Retina (tissue), 1 donor: Measurements from ENCODE around the gene FBXL13.
"Not testable (repeated sequence)": the region's sequence is repeated elsewhere in the genome, so short reads cannot be mapped to it uniquely, and the experiment has no call there.

Experiments used
- DNase-seq: peaks from one replicate; pipeline ENCODE4 v3.0.0-alpha.2; 2016

FBXL13 gene

DNA sequence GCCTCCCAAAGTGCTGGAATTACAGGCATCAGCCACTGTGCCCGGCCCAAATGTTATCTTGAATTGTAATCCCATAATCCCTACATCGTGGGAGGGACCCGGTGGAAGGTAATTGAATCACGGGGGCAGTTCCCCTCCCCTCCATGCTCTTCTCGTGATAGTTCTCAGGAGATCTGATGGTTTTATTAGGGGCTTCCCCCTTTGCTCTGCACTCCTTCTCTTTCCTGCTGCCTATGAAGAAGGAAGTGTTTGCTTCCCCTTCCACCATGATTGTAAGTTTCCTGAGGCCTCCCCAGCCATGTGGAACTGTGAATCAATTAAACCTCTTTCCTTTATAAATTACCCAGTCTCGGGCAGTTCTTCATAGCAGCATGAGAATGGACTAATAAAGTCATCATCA, 3.6 kb upstream of the FBXL13 start:
- not testable (repeated sequence) for DNase-seq

DNA sequence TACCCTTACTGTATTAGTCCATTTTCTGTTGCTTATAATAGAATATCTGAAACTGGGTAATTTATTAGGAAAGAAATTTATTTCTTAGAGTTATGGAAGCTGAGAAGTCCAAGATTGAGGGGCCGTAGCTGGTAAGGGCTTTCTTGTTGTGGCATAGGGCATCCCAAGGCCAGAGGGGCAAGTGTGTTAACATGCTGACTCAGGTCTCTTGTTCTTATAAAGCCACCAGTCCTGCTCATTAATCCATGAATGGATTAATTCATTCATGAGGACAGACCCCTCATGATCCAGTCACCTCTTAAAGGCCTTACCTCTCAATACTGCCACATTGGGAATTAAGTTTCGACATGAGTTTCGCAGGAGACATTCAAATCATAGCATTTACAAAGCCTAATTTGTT, 2.7 kb upstream of the FBXL13 start:
- no peak for DNase-seq

- no peak for DNase-seq
Observed at GRCh38 chr7:103076764-103077163, 2.2 kb upstream of the FBXL13 start.

DNA sequence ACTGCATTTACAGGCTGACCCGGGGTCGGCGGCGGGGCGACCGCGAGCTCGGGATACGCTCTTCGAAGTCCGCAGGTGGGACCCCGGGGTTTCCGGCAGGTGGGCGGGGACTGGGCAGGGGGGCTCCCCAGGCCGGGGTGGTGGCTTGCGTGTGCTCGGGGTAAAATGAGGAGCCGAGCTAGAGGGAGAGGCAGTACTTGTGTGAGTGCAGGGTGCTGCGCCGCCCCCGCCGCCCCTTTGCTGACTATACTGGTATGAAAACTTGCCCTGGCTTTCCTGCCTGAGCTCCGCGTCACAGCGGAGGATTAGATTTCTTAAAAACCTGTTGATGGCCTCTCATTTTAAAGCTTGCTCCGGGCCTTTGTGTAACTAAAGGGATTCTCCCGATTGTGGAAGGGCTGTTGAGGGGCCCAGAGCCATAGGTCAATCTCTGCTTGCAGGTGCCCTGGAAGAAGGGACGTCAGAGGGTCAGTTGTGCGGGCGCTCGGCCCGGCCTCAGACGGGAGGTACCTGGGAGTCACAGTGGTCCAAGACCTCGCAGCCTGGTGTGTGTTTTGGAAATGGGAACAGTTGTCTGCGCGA, 832 bp upstream of the FBXL13 start:
- DNase-seq: peak; percentile 67

- no peak for DNase-seq
Observed at GRCh38 chr7:103073989-103074518, 542 bp downstream of the FBXL13 start.

DNA sequence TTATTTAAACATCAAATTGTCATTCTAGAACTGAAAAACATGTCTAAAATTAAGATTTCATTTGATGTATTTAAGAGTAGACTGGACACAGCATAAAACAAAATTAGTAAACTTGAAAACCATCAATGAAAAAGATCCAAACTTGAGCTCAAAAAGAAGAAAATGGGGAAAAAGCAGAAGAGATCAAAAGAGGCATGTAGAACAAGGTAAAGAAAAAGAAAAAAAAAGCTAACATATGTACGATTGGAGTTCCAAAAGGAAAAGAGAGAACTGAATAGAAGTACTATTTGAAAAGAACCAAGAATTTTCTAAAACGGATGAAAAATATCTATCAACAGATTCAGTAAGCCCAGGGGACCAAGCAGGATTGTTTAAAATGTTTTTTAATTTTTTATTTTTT, 3.6 kb downstream of the FBXL13 start:
- no peak for DNase-seq

DNA sequence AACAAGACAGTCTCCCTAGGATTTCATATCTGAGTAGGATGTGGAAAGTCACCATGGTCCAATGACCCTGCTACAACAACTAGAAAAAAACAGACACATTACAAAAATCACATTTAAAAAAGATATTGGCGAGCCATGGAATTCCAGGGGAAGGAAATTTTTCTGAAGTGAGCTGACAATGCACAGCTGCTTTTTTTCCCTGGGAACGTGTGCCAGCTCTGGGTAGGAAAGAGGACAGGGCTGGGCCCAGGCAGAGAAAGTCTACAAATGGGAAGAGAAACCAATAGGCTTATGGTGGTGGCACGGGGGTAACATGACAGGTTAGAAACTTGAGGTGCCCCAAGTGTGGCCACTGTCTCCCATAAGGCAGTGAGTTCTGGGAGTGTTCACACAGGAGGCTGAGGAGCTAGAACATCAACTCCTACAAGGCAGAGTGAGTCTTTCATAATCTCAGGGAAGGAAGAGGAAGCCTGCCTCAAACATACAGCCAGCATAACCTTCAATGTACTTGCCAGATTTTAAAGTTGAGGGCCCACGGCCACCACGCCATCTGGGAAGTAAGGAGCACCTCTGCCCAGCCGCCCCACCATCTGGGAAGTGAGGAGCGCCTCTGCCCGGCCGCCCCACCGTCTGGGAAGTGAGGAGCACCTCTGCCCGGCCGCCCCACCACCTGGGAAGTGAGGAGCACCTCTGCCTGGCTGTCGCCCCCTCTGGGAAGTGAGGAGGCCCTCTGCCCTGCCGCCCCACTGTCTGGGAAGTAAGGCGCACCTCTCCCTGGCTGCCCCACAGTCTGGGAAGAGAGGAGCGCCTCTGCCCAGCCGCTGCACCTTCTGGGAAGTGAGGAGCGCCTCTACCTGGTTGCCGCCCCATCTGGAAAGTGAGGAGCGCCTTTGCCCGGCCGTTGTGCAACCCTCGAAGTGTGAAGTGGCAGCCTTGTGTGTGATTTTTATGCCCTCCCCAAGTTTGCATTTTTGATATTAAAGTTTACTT, 5.9 kb downstream of the FBXL13 start:
- no peak for DNase-seq

GRCh38 chr7:103065667-103066066, 8.9 kb downstream of the FBXL13 start:
- no peak for DNase-seq

- no peak for DNase-seq
Observed at GRCh38 chr7:103063895-103064294, 10.7 kb downstream of the FBXL13 start.

- DNase-seq: no peak
Observed at GRCh38 chr7:103059471-103059870, 15.1 kb downstream of the FBXL13 start.

DNA sequence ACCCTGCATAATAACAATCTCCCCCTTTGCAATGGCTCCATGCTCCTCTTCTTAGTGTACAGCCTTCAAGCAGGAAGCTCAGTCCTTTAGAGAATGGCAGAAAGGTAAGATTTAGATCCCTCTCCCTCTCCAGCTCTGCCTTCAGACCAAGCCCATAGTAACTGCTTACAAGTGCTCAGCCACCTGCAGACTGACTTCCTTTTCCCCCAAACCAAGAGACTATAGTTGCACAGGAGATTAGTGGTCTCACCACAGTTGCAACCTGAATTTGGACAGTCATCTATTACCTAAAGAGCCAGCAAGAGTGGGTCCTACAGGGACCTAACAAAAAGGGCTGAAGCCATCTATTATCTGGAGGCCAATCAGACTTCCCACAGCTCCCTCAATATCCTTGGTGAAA, 16.5 kb downstream of the FBXL13 start:
- no peak for DNase-seq

GRCh38 chr7:103056006-103056405, 18.6 kb downstream of the FBXL13 start:
- not testable (repeated sequence) for DNase-seq

- no peak for DNase-seq
Observed at GRCh38 chr7:103051519-103051918, 23.1 kb downstream of the FBXL13 start.

- DNase-seq: no peak
Observed at GRCh38 chr7:103048833-103049232, 25.8 kb downstream of the FBXL13 start.

GRCh38 chr7:103041815-103042214, 32.8 kb downstream of the FBXL13 start:
- DNase-seq: not testable (repeated sequence)

GRCh38 chr7:103037823-103038739, 36.5 kb downstream of the FBXL13 start:
- DNase-seq: not testable (repeated sequence)

- no peak for DNase-seq
Observed at GRCh38 chr7:103037476-103037822, 37.1 kb downstream of the FBXL13 start.

DNA sequence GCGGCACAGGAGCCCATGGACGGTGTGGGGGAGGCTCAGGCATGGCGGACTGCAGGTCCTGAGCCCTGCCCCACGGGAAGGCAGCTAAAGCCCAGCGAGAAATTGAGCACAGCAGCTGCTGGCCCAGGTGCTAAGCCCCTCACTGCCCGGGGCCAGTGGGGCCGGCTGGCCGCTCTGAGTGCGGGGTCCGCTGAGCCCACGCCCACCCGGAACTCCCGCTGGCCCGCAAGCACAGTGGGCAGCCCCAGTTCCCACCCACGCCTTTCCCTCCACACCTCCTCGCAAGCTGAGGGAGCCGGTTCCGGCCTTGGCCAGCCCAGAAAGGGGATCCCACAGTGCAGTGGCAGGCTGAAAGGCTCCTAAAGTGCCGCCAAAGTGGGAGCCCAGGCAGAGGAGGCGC, 40.3 kb downstream of the FBXL13 start:
- not testable (repeated sequence) for DNase-seq

GRCh38 chr7:103031781-103032180, 42.8 kb downstream of the FBXL13 start:
- DNase-seq: no peak

GRCh38 chr7:103031024-103031423, 43.6 kb downstream of the FBXL13 start:
- DNase-seq: no peak

GRCh38 chr7:103025341-103025740, 49.3 kb downstream of the FBXL13 start:
- no peak for DNase-seq

DNA sequence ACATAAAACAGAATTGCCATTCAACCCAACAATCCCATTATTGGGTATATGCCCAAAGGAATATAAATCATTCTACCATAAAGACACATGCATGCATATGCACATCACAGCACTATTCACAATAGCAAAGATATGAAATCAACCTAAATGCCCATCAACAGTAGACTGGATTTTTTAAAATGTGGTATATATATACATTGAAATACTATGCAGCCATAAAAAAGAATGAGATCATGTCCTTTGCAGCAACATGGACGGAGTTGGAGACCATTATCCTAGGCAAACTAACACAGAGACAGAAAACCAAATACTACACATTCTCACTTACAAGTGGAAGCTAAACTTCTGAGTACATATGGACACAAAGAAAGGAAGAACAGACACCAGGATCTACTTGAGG, 51.0 kb downstream of the FBXL13 start:
- not testable (repeated sequence) for DNase-seq

DNA sequence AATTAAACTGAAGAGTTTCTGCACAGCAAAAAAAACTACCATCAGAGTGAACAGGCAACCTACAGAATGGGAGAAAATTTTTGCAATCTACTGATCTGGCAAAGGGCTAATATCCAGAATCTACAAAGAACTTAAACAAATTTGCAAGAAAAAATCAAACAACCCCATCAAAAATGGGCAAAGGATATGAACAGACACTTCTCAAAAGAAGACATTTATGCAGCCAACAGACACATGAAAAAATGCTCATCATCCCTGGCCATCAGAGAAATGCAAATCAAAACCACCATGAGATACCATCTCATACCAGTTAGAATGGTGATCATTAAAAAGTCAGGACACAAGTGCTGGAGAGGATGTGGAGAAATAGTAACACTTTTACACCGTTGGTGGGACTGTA, 53.1 kb downstream of the FBXL13 start:
- DNase-seq: not testable (repeated sequence)
